Left lung (tissue), 10 donors: ENCODE measurements around the gene EPM2A. TPM values are rescaled to one million over a fixed set of nuclear protein-coding genes. Genes with fewer than 3 reads are reported as not detected.
A peak's percentile ranks its signal among the peaks of the same experiment; 100 is the strongest.

Source experiments
- ATAC-seq: fragments of 200-7000 bp; cut with Tn5 transposase; one replicate; pipeline ENCODE4 v1.9.1; 2020; ENCODE audit warnings: moderate library complexity
- DNase-seq, 4 donors: peaks; one replicate each; pipeline ENCODE4 v3.0.0-alpha.2; 2013 to 2020
- H3K27ac ChIP-seq, 2 donors: fragments of 200-600 bp; sonication (generic) in 1 of 2; one replicate each; pipeline versions ENCODE4 v1.5.0 to v1.8.0; 2020 to 2021
- H3K27me3 ChIP-seq, 2 donors: fragments of 200-600 bp; sonication (generic) in 1 of 2; one replicate each; pipeline versions ENCODE4 v1.5.0 to v1.8.0; 2020 to 2021
- H3K36me3 ChIP-seq, 2 donors: fragments of 200-600 bp; sonication (generic) in 1 of 2; one replicate each; pipeline versions ENCODE4 v1.5.0 to v1.8.0; 2020 to 2021
- H3K4me1 ChIP-seq, 2 donors: fragments of 200-600 bp; one replicate each; pipeline ENCODE4 v1.8.0; 2021
- H3K4me3 ChIP-seq, 2 donors: fragments of 200-600 bp; sonication (generic) in 1 of 2; one replicate each; pipeline versions ENCODE4 v1.5.0 to v1.8.0; 2020 to 2021; ENCODE audit warnings: mild to moderate bottlenecking in 1 of 2
- H3K9me3 ChIP-seq, 2 donors: fragments of 200-600 bp; sonication (generic) in 1 of 2; one replicate each; pipeline versions ENCODE4 v1.5.0 to v1.8.0; 2020 to 2021
- intact Hi-C, 2 donors: fragments of 100-400 bp; cut with DNase I; formaldehyde crosslinking; loops; one replicate each; pipeline versions ENCODE4 v1.11.2 to v1.14.2; 2022
- polyA plus RNA-seq, 6 donors: library from polyadenylated mRNA; unstranded; fragments of 120-200 nt; gene quantifications; one replicate each; pipeline ENCODE4 v1.2.1, GENCODE V29; 2013; ENCODE audit not compliant: insufficient read length in 6 of 6
- total RNA-seq, 2 donors: library from RNA; stranded (reverse); fragmentation: NEBNext Ultra II Directional; extraction: Animal tissue kit (Norgen Biotek cat#: 25700); gene quantifications; one replicate each; pipeline ENCODE4 v1.2.1, GENCODE V29; 2021
- TF ChIP-seq, protein P1 (sequence below), 2 donors: fragments of 200-600 bp; sonication (generic) in 1 of 2; IDR thresholded peaks; one replicate each; pipeline versions ENCODE4 v1.5.0 to v1.8.0; 2021; ENCODE audit warnings: antibody characterized with exemption in 2 of 2
- donor health status: DM: no; HTN: yes; CAD: no.
- donor health status: DM: no; HTN: no; CAD: no.

Gene EPM2A
- total and polyA plus RNA-seq, 8 donors, result 4.9 to 11.0 (median 6.7) TPM

DNA sequence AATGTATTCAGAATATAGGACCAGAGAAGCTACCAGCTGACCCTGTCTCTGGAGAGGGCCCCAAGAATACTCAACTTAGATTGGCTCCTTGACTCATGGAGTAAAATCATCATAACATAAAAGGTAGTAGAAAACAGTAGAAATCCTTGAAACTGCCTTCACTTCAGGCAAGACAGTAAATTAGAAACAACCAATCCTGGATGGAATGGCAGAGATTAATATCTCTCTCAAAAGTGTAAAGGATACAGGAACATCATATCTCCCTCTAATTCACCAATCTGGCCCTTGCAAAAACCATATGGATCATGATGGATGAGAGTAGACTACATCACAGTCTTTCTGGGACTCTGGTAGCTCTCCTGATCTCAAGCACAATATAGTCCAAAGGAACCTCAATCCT, 20.4 kb upstream of the EPM2A start:
- Histone ChIP-seq H3K27me3 (no peaks in the 10 kb centered on the region), H3K4me1 (no peaks in the 10 kb centered on the region), H3K36me3 (no peaks in the 10 kb centered on the region), H3K27ac (no peak overlapping the region), H3K9me3 (no peaks in the 10 kb centered on the region), H3K4me3 (no peak overlapping the region)
- TF ChIP-seq, protein P1, sequence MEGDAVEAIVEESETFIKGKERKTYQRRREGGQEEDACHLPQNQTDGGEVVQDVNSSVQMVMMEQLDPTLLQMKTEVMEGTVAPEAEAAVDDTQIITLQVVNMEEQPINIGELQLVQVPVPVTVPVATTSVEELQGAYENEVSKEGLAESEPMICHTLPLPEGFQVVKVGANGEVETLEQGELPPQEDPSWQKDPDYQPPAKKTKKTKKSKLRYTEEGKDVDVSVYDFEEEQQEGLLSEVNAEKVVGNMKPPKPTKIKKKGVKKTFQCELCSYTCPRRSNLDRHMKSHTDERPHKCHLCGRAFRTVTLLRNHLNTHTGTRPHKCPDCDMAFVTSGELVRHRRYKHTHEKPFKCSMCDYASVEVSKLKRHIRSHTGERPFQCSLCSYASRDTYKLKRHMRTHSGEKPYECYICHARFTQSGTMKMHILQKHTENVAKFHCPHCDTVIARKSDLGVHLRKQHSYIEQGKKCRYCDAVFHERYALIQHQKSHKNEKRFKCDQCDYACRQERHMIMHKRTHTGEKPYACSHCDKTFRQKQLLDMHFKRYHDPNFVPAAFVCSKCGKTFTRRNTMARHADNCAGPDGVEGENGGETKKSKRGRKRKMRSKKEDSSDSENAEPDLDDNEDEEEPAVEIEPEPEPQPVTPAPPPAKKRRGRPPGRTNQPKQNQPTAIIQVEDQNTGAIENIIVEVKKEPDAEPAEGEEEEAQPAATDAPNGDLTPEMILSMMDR (IDR thresholded peaks at IDR 0.05), result no peak
- intact Hi-C loops, result no loop called here
- DNase-seq, result no peak
- ATAC-seq, result no peak

DNA sequence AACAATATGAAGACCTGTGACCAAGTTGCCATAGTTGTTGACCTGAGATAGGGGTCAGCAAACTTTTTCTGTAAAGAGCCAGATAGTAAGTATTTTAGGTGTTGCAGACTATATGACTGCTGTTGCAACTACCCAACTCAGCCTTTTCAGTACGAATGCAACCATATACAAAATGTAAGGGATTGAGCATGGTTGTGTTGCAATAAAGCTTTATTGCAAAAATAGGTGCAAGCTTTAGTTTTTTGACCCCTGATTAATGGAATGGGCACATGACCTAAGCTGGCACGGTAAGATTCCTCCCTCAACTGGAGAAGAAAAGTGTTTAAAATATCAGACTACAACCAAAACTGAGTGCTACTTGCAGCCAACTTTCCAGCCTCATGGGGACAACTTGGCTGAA, 17.3 kb upstream of the EPM2A start:
- Histone ChIP-seq H3K4me1 (no peaks in the 10 kb centered on the region), H3K9me3 (no peaks in the 10 kb centered on the region), H3K27me3 (no peaks in the 10 kb centered on the region), H3K27ac (no peak overlapping the region), H3K4me3 (no peak overlapping the region), H3K36me3 (no peaks in the 10 kb centered on the region)
- intact Hi-C loops, result no loop called here
- TF ChIP-seq, protein P1 (IDR thresholded peaks at IDR 0.05), result no peak
- DNase-seq, result no peak
- ATAC-seq, result no peak

DNA sequence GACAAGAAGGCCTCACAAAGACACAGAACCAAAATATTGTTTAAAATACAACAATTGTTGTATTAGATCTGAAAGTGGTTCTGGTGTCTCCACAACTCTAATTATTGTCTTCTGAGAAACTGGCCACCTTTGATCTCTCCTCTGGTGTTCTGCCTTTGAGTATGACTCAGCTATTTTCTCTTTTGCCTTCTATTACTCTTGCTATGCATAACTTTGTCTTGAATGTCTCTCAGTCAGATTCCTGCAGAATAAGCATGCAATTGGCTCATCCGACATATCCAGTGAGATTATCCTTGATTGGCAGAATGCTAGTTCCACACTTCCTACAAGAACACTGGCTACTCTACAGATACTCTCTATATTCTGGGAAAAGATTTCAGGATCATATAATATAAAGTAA, 14.3 kb upstream of the EPM2A start:
- H3K4me1 ChIP-seq, result no peaks in the 10 kb centered on the region
- peak; percentile 47 for ATAC-seq
- H3K4me3 ChIP-seq, result no peak overlapping the region
- H3K9me3 ChIP-seq, result no peaks in the 10 kb centered on the region
- TF ChIP-seq, protein P1 (IDR thresholded peaks at IDR 0.05), result no peak
- H3K36me3 ChIP-seq, result no peaks in the 10 kb centered on the region
- H3K27me3 ChIP-seq, result no peaks in the 10 kb centered on the region
- no peak overlapping the region for H3K27ac ChIP-seq
- no peak for DNase-seq
- intact Hi-C loops, result no loop called here

DNA sequence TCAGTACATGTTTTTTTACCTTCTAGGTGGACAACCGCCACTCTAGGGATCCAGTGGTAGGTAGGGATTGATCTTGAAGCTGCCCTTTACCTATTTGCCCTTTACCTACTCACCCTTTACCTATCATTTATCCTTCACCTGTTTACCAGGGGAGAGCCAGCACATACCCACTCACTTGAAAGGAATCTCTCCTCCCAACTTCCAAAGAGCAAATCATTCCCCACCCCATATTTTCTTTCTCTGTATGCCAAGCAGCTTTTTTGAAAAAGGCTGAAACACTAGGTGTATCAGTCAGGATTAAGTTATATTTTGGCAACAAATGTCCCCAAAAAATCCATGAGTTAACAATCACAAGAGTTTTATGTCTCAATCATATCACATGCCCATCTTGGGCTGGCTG, 10.5 kb upstream of the EPM2A start:
- intact Hi-C loops, result no loop called here

DNA sequence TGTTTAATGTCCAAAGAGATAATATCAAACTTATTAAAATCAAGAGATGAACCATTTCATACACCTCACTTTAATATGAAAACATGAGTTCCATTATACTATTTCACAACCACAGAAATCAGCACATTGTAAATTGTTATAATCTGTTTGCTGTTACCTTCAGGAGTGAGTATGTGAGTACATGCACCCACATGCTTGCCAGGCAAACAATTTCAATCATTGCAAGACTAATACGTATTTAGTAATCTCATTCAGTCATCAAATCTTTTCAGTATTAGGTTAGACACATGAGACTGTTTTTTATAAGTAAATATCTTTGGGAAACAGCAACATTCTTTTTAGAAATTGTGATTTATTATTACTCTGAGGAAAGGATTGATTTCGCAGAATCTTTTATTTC, 9.3 kb upstream of the EPM2A start:
- Histone ChIP-seq H3K4me1 (no peaks in the 10 kb centered on the region), H3K36me3 (no peaks in the 10 kb centered on the region), H3K27me3 (no peaks in the 10 kb centered on the region), H3K9me3 (no peaks in the 10 kb centered on the region), H3K4me3 (no peak overlapping the region), H3K27ac (no peak overlapping the region)
- DNase-seq (no peak), ATAC-seq (no peak)
- intact Hi-C loops, result no loop called here
- TF ChIP-seq, protein P1 (IDR thresholded peaks at IDR 0.05), result no peak

More for the DNA sequence above, 10.5 kb upstream of the EPM2A start:
- ATAC-seq (no peak), DNase-seq (no peak)
- TF ChIP-seq, protein P1 (IDR thresholded peaks at IDR 0.05), result no peak
- H3K4me1 ChIP-seq, result no peaks in the 10 kb centered on the region
- H3K27me3 ChIP-seq, result no peaks in the 10 kb centered on the region
- H3K9me3 ChIP-seq, result no peaks in the 10 kb centered on the region
- H3K36me3 ChIP-seq, result no peaks in the 10 kb centered on the region
- H3K27ac ChIP-seq, result no peak overlapping the region
- H3K4me3 ChIP-seq, result no peak overlapping the region
